Stimulated activated CD8-positive, alpha-beta memory T cell treated with anti-CD3 and anti-CD28 coated beads, Interleukin-2, amount 100 ng/mL, for 48 hours (primary cell): ENCODE data around the gene CABP1.
"Not testable (repeated sequence)": the region's sequence is repeated elsewhere in the genome, so short reads cannot be mapped to it uniquely, and the experiment has no call there.

Source experiments
- DNase-seq, 2 donors: peaks; one replicate each; pipeline ENCODE4 v3.0.0-alpha.2; 2020; ENCODE audit warnings: low read depth in 2 of 2

CABP1 gene

GRCh38 chr12:120639771-120640721, at the start of gene CABP1:
Gene CABP1, plus strand, starts transcription at chr12:120640626. Its CDS starts 60 bp downstream, at chr12:120640686.
- DNase-seq, result peak; percentile 65 to 71

- DNase-seq, result no peak
These were observed 49.6 kb upstream of the CABP1 start for GRCh38 chr12:120590741-120591407.

GRCh38 chr12:120592121-120593049, 48.0 kb upstream of the CABP1 start:
- DNase-seq, result no peak

GRCh38 chr12:120596901-120597300, 43.5 kb upstream of the CABP1 start:
- DNase-seq, result no peak

- DNase-seq, result no peak
These were observed 42.6 kb upstream of the CABP1 start for GRCh38 chr12:120597861-120598260.

GRCh38 chr12:120598674-120599463, 41.6 kb upstream of the CABP1 start:
- no peak for DNase-seq

GRCh38 chr12:120599672-120600552, 40.5 kb upstream of the CABP1 start:
- no peak for DNase-seq

GRCh38 chr12:120602416-120602815, 38.0 kb upstream of the CABP1 start:
- DNase-seq, result not testable (repeated sequence)

GRCh38 chr12:120610560-120610959, 29.9 kb upstream of the CABP1 start:
- DNase-seq, result no peak

GRCh38 chr12:120611534-120611933, 28.9 kb upstream of the CABP1 start:
- DNase-seq, result not testable (repeated sequence)

- no peak for DNase-seq
These were observed 25.6 kb upstream of the CABP1 start for GRCh38 chr12:120614848-120615247.

- DNase-seq, result not testable (repeated sequence)
These were observed 23.2 kb upstream of the CABP1 start for GRCh38 chr12:120617193-120617592.

- DNase-seq, result not testable (repeated sequence)
These were observed 22.7 kb upstream of the CABP1 start for GRCh38 chr12:120617767-120618166.

GRCh38 chr12:120618954-120619615, 21.3 kb upstream of the CABP1 start:
- no peak for DNase-seq

GRCh38 chr12:120620624-120621023, 19.8 kb upstream of the CABP1 start:
- no peak for DNase-seq

GRCh38 chr12:120625557-120626419, 14.6 kb upstream of the CABP1 start:
- no peak for DNase-seq

- no peak for DNase-seq
These were observed 11.5 kb upstream of the CABP1 start for GRCh38 chr12:120628919-120629318.
